Dendritic cell treated with granulocyte-macrophage colony-stimulating factor and Interleukin-4, amounts not matched to agents 40 ng/mL and 50 ng/mL, for 4 days (primary cell): Measurements from ENCODE around the gene FRMD8.

Experiments
- H3K27ac Mint-ChIP-seq: one replicate; pipeline ENCODE4 v1.8.0; 2022; ENCODE audit warnings: mild to moderate bottlenecking, mixed read lengths
- H3K27me3 Mint-ChIP-seq: one replicate; pipeline ENCODE4 v1.8.0; 2022; ENCODE audit warnings: mild to moderate bottlenecking, mixed read lengths
- H3K36me3 Mint-ChIP-seq: one replicate; pipeline ENCODE4 v1.8.0; 2022; ENCODE audit warnings: low read depth, mixed read lengths
- H3K4me1 Mint-ChIP-seq: one replicate; pipeline ENCODE4 v1.8.0; 2022; ENCODE audit warnings: low read depth, mixed read lengths
- H3K4me3 Mint-ChIP-seq: one replicate; pipeline ENCODE4 v1.8.0; 2022; ENCODE audit warnings: mild to moderate bottlenecking, moderate library complexity, mixed read lengths
- H3K9me3 Mint-ChIP-seq: one replicate; pipeline ENCODE4 v1.8.0; 2022; ENCODE audit warnings: mixed read lengths
- intact Hi-C: fragments of 100-400 bp; cut with micrococcal nuclease; formaldehyde crosslinking; loops from one replicate; pipeline ENCODE4 v1.15.0; 2022

Gene FRMD8

GRCh38 chr11:65425105-65425970 lies 38.9 kb downstream of the FRMD8 start:
- Mint-ChIP-seq H3K27ac (peak overlapping the region; percentile 100), H3K9me3 (no peaks in the 10 kb centered on the region), H3K4me1 (peaks cover 60% of the 10 kb centered on the region), H3K27me3 (no peaks in the 10 kb centered on the region), H3K4me3 (peak overlapping the region; percentile 96), H3K36me3 (peaks cover 87% of the 10 kb centered on the region)
- intact Hi-C loops = loop anchor here (1.0 kb wide), 1 partner anchor 8 kb away; no protein-coding TSS in a partner anchor

GRCh38 chr11:65425971-65426838 lies 39.8 kb downstream of the FRMD8 start:
- H3K4me3 Mint-ChIP-seq = peak overlapping the region; percentile 96
- no peaks in the 10 kb centered on the region for H3K9me3 Mint-ChIP-seq
- intact Hi-C loops = loop anchor here (1.0 kb wide), 1 partner anchor 9 kb away; no protein-coding TSS in a partner anchor
- H3K36me3 Mint-ChIP-seq = peaks cover 96% of the 10 kb centered on the region
- H3K4me1 Mint-ChIP-seq = peaks cover 67% of the 10 kb centered on the region
- H3K27ac Mint-ChIP-seq = peak overlapping the region; percentile 100
- H3K27me3 Mint-ChIP-seq = no peaks in the 10 kb centered on the region

DNA sequence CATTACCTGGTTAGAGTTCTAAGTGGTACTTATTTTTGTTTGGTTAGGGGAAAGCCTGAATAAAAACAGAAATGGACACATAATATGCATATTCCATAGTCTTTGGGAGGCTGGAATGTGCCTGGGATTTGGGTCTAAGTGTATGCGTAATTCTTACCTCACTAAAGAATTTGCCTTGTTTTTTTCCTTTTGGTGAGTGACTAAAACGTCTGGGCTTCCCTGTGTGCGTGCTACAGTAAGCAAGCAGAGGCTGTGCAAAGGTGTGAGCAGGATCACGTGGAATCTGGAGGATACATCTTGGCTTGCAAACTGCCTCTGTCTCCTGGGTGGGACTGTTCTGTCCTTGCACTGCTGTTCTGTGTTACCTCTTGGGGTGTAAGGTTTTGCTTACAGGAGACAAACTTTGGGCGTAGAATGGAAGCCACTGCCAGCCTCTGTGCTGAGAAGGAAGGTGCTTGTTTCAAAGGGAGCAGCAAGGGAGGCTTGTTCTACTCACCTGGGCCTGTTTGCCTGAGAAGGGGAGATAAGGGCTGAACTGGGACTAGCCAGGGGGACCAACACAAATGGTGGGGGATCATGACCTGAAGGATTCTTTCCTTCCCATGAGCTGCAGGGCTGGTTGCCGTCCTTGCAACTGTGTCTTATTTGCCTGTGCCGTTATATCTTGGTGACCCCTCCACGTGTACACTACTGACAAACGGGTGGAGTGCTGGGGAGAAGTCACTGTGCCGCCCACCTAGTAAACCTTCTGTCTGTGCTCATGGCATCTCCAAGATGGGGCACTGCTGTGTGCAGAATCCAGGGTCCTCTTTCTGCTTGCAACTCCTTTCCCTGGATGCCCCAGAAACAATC lies 40.6 kb downstream of the FRMD8 start:
- peak overlapping the region; percentile 100 for H3K27ac Mint-ChIP-seq
- no peaks in the 10 kb centered on the region for H3K9me3 Mint-ChIP-seq
- intact Hi-C loops = no loop called here
- peak overlapping the region; percentile 96 for H3K4me3 Mint-ChIP-seq
- H3K4me1 Mint-ChIP-seq = peaks cover 67% of the 10 kb centered on the region
- no peaks in the 10 kb centered on the region for H3K27me3 Mint-ChIP-seq
- peaks cover 96% of the 10 kb centered on the region for H3K36me3 Mint-ChIP-seq

DNA sequence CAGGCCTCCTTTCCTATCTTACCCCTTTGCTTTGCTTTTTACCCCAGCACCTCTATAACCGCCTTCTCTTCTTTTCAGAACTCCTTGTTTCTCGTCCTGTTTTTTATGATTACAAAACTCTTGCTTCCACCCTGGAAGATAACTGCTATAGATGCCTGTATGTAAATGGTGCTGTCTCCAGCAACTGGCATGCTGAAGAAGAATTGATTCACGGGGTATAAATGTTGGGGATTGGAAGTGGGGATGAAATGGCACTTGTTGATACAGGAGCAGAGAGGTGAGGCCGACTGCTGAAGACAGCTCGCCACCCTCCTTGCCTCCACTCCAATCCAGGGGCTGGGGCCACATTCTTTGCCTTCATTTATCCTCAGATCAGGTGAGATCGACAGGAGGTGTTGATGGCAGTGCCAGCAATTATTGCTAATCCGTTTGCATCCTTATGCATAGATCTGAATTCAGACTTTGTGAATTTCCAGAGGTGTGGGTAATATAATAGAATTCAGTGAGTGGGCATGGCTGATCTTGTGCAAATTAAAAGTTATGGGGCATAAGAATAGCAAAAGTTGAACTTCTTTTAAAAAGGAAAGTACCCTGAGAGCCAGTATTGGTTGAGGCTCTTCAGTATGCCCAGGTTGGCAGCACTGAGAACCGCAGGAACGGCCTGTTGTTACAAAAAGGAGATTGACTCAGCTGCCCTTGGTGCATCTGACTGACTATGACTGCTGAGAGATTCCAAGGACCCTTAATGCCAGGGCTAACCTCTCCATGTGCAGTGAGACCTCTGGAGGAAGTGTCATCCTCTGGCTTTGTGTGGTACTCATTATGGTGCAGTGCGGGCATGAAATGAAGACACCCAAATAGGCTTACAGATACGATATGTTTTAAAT lies 41.5 kb downstream of the FRMD8 start:
- Mint-ChIP-seq H3K36me3 (peaks cover 96% of the 10 kb centered on the region), H3K9me3 (no peaks in the 10 kb centered on the region), H3K4me3 (peak overlapping the region; percentile 96), H3K4me1 (peaks cover 69% of the 10 kb centered on the region), H3K27me3 (no peaks in the 10 kb centered on the region), H3K27ac (peak overlapping the region; percentile 100)
- intact Hi-C loops = no loop called here

DNA sequence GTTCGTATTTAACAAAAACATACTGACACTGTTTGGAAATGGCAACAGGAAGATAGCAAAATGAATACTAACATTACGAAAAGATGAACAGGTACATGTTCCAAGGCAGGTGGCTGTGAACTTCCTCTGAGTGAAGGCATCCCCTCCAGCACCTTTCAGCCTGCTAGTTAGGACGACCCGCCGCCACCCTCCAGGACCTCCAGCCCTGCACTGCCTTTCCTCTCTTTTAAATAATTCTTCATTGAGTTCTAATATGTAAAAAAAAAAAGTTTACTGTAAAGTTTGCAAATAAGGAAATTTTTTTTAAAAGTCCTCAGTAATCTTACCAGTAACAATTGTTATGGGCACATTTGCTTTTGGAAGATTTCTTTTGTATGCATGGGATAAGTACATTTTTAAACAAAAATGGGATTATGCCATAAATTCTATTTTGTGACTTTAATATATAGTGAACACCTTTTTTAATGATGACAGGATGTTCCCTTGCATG lies 42.2 kb downstream of the FRMD8 start:
- Mint-ChIP-seq H3K4me3 (peak overlapping the region; percentile 96), H3K36me3 (peaks cover 94% of the 10 kb centered on the region), H3K9me3 (no peaks in the 10 kb centered on the region), H3K4me1 (peaks cover 68% of the 10 kb centered on the region), H3K27ac (peak overlapping the region; percentile 100), H3K27me3 (no peaks in the 10 kb centered on the region)
- intact Hi-C loops = no loop called here

- Mint-ChIP-seq H3K4me1 (peaks cover 70% of the 10 kb centered on the region), H3K27me3 (no peaks in the 10 kb centered on the region), H3K36me3 (peaks cover 93% of the 10 kb centered on the region), H3K4me3 (peak overlapping the region; percentile 74), H3K27ac (peak overlapping the region; percentile 85), H3K9me3 (no peaks in the 10 kb centered on the region)
- intact Hi-C loops = no loop called here
These were observed 42.7 kb downstream of the FRMD8 start for GRCh38 chr11:65429068-65429681.

- peak overlapping the region; percentile 74 for H3K4me3 Mint-ChIP-seq
- intact Hi-C loops = loop anchor here (2.0 kb wide), 1 partner anchor 13 kb away; no protein-coding TSS in a partner anchor
- peaks cover 93% of the 10 kb centered on the region for H3K36me3 Mint-ChIP-seq
These were observed 43.4 kb downstream of the FRMD8 start for GRCh38 chr11:65429724-65430405.

GRCh38 chr11:65430406-65431217 lies 44.2 kb downstream of the FRMD8 start:
- peak overlapping the region; percentile 85 for H3K27ac Mint-ChIP-seq
- no peaks in the 10 kb centered on the region for H3K27me3 Mint-ChIP-seq
- intact Hi-C loops = loop anchor here (2.0 kb wide), 1 partner anchor 14 kb away; no protein-coding TSS in a partner anchor
- peaks cover 84% of the 10 kb centered on the region for H3K4me1 Mint-ChIP-seq
- H3K9me3 Mint-ChIP-seq = no peaks in the 10 kb centered on the region
- peak overlapping the region; percentile 74 for H3K4me3 Mint-ChIP-seq
- peaks cover 93% of the 10 kb centered on the region for H3K36me3 Mint-ChIP-seq

More at GRCh38 chr11:65429724-65430405, 43.4 kb downstream of the FRMD8 start:
- Mint-ChIP-seq H3K27ac (peak overlapping the region; percentile 85), H3K27me3 (no peaks in the 10 kb centered on the region), H3K4me1 (peaks cover 77% of the 10 kb centered on the region), H3K9me3 (no peaks in the 10 kb centered on the region)

- no peaks in the 10 kb centered on the region for H3K27me3 Mint-ChIP-seq
- intact Hi-C loops = loop anchor here (2.0 kb wide), 1 partner anchor 15 kb away; no protein-coding TSS in a partner anchor
- peak overlapping the region; percentile 13 for H3K4me3 Mint-ChIP-seq
- peaks cover 86% of the 10 kb centered on the region for H3K4me1 Mint-ChIP-seq
- H3K9me3 Mint-ChIP-seq = no peaks in the 10 kb centered on the region
- H3K36me3 Mint-ChIP-seq = peaks cover 93% of the 10 kb centered on the region
- peak overlapping the region; percentile 34 for H3K27ac Mint-ChIP-seq
These were observed 45.1 kb downstream of the FRMD8 start for GRCh38 chr11:65431451-65432099.

DNA sequence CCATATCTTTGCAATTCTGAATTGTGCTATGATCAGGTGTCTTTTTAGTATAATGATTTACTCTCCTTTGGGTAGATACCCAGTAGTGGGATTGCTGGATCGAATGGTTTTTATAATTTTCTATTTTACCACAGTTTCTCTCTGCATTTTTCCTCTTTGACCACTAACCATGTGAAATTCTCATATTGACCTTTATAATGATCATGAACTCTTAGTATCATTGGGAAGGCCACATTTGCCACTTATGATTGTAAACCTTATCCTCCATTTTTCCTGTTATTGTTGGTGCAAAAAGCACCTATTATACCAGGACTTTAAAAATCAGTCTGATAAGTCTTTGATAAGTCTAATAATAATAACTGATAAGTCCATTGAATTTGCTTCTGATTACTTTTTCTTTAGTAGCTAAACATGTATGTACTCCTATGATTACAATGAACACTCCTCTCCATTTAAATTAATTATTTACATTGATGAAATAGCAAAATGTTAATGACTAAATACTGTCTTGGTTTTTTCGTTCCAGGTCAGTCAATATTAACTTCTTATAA lies 45.7 kb downstream of the FRMD8 start:
- Mint-ChIP-seq H3K36me3 (peaks cover 93% of the 10 kb centered on the region), H3K27me3 (no peaks in the 10 kb centered on the region), H3K27ac (peak overlapping the region; percentile 34), H3K9me3 (no peaks in the 10 kb centered on the region), H3K4me1 (peaks cover 83% of the 10 kb centered on the region), H3K4me3 (peak overlapping the region; percentile 13)
- intact Hi-C loops = no loop called here
